ENCODE measurements around the gene NACC2.

GRCh38 chr9:136119883-136120393 lies 24.8 kb upstream of the NACC2 start:
- TF ChIP-seq, protein P1, sequence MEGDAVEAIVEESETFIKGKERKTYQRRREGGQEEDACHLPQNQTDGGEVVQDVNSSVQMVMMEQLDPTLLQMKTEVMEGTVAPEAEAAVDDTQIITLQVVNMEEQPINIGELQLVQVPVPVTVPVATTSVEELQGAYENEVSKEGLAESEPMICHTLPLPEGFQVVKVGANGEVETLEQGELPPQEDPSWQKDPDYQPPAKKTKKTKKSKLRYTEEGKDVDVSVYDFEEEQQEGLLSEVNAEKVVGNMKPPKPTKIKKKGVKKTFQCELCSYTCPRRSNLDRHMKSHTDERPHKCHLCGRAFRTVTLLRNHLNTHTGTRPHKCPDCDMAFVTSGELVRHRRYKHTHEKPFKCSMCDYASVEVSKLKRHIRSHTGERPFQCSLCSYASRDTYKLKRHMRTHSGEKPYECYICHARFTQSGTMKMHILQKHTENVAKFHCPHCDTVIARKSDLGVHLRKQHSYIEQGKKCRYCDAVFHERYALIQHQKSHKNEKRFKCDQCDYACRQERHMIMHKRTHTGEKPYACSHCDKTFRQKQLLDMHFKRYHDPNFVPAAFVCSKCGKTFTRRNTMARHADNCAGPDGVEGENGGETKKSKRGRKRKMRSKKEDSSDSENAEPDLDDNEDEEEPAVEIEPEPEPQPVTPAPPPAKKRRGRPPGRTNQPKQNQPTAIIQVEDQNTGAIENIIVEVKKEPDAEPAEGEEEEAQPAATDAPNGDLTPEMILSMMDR (conservative IDR thresholded peaks at IDR 0.05; ENCODE audit: low read length): no peak
- TF ChIP-seq EZH2phosphoT487 (IDR thresholded peaks at IDR 0.05; ENCODE audit: borderline replicate concordance): no peak
